GM18907 (cell line): Measurements from ENCODE around the gene PTGER4.

Experiments used
- ATAC-seq: cut with Tn5 transposase; IDR thresholded peaks from one replicate; pipeline ENCODE4 v1.9.1; 2021; ENCODE audit warnings: mild to moderate bottlenecking, moderate library complexity; ENCODE audit not compliant: unreplicated experiment

The PTGER4 gene

GRCh38 chr5:40669606-40670390 is 9.9 kb upstream of the PTGER4 start:
- ATAC-seq, result no peak

- ATAC-seq, result no peak
Measured at GRCh38 chr5:40672425-40672824, 7.3 kb upstream of the PTGER4 start.

- ATAC-seq, result no peak
Measured at GRCh38 chr5:40674661-40675235, 5.0 kb upstream of the PTGER4 start.

DNA sequence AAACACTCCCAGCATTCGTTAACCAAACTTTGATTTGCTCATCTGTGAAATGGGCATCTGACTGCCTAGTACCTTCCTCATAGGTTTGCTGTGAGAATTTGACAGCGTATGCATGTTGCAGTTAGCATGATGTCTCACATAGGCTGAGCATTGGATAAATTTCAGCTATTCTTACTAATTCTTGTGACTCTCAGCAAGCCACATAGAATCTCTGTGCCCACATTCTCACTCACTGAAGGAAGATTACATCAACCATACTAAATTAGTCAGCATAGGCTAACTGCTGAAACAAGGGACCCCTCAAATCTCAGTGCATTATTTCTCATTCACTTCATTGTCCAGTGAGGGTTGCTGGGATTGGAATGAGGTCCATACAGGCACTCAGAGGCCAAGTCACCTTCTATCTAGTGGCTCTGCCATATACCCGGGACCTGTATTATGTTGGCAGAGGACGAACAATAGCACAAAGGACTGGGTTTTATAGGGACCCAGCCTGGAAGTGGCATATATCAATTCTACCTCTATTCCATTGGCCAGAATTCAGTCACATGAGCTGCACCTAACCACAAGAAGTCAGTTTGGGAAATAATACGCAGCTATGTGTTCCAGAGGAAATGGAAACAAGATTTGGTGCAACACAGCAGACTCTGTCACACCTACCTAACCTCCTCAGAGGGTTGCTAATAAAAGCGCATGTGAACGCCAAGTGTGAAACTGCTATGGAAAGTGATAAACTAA is 4.2 kb upstream of the PTGER4 start:
- no peak for ATAC-seq

- no peak for ATAC-seq
Measured at GRCh38 chr5:40676613-40677343, 2.9 kb upstream of the PTGER4 start.

DNA sequence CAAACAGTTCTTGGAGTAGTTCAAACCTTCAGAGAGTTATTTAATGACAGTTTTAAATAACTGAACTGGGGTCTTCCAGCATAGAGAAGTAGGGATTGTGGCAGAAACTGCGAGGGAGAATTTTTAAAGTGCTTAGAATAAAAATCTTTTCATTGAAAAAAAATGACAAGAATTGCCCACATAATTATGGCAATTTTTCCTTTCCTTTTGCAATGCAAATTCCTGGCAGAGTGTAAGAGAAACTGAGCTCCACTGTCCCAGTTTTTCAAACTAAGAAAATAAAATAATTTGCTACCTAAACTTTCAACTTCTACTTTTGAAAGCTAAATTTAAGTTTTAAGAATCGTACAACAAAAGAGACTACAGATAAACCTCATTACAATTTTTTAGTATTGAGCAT is 2.3 kb upstream of the PTGER4 start:
- ATAC-seq, result no peak

GRCh38 chr5:40678026-40678425 is 1.7 kb upstream of the PTGER4 start:
- no peak for ATAC-seq

GRCh38 chr5:40678460-40679147 is 1.1 kb upstream of the PTGER4 start:
- no peak for ATAC-seq

DNA sequence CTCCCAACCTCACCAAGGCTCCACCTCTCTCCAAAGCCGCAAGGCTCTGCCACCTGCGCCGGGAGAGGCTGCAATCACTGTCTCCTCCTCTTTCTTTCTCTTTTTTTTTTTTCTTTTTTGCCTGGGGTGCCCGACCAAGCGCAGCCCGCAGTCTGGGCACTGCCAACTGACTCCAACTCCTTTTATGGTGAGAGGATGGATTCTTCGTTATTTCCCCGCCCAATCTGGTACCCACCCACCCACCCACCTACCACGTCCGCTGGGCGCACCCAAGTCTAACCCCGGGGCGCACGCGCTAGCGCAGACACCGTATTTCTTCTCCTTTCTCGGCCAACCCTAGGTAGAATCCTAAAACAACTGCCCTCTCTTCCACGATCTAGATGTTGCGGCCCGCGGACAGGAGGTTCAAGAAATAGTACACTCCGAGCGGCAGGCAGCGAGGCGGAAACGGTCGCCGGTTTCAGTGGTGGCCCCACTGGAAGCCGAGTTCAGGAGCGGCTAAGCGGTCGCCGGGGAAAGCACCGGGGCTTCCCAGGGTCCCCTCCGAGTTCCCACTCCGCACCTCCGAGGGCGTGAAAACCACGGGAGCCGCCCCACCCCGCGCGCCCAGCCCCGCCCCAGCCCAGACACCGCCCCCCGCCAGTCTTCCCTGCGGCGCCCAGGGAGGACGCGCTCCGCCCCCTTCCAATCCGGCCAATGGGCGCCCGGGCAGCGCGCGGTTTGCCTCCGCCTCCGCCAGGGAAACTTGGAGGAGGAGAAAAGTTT is 385 bp upstream of the PTGER4 start:
- ATAC-seq, result peak; percentile 69

DNA sequence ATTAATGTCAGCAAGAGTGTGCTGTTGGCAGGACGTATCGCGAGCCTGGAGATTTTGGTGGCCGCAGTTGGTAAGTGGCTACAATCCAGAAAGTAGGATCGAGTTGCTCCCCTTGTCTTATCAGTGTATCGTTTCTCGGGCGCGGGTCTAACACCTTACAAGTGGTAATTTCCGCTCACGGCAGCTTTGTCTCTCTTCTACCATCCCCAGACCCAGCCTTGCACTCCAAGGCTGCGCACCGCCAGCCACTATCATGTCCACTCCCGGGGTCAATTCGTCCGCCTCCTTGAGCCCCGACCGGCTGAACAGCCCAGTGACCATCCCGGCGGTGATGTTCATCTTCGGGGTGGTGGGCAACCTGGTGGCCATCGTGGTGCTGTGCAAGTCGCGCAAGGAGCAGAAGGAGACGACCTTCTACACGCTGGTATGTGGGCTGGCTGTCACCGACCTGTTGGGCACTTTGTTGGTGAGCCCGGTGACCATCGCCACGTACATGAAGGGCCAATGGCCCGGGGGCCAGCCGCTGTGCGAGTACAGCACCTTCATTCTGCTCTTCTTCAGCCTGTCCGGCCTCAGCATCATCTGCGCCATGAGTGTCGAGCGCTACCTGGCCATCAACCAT is 1.1 kb downstream of the PTGER4 start:
- ATAC-seq, result no peak

DNA sequence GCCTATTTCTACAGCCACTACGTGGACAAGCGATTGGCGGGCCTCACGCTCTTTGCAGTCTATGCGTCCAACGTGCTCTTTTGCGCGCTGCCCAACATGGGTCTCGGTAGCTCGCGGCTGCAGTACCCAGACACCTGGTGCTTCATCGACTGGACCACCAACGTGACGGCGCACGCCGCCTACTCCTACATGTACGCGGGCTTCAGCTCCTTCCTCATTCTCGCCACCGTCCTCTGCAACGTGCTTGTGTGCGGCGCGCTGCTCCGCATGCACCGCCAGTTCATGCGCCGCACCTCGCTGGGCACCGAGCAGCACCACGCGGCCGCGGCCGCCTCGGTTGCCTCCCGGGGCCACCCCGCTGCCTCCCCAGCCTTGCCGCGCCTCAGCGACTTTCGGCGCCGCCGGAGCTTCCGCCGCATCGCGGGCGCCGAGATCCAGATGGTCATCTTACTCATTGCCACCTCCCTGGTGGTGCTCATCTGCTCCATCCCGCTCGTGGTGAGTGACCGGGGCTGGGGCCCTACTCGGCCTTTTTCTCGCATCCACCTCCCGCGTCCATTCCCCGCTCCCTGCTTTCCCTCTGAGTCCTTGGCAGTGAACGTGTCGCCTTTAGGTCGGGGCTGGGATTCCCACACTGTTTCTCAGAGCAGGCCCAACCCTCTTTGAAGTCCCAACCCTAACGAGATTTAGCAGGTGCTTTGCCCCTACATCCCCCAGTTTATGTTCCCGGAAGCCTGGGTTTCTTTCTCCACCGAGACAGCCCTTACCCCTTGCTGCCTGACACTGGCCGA is 1.8 kb downstream of the PTGER4 start:
- ATAC-seq, result peak; percentile 25

- no peak for ATAC-seq
Measured at GRCh38 chr5:40682154-40683017, 2.7 kb downstream of the PTGER4 start.

DNA sequence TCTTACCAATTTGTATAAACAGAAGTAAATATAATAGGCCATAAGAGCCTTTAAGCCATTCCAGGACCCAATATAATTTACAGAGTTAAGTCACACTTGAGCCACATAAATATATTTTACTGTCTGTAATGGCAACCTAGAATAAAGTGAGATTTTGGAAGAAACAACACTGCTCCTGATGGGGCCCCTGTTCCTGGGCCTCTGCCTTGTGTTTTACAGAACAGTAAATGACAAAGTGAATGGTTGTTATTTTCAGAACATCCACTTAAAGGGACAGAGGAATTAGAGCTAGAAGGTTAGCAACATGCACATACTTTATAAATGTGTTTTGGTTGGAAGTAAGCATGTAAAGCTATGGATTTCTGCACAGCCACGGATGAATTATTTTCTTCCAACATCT is 3.6 kb downstream of the PTGER4 start:
- ATAC-seq, result no peak

DNA sequence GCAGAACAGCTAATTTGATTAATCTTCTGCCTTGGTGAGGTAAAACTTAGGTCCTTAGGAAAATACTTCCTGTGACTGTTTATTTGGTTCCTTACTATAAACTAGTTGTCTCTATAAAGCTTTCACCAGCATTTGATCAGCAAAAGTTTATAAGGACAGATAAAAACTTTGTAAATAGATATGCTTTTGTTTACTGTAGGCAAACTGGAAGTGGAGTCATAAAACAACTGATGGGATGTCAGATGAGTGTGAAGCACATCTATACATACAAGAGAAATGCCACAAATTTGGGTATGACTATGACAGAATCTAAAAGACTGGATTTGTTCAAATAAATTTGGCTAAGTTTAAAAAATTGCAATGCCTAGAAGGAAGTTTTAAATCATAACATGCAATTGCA is 5.5 kb downstream of the PTGER4 start:
- no peak for ATAC-seq

DNA sequence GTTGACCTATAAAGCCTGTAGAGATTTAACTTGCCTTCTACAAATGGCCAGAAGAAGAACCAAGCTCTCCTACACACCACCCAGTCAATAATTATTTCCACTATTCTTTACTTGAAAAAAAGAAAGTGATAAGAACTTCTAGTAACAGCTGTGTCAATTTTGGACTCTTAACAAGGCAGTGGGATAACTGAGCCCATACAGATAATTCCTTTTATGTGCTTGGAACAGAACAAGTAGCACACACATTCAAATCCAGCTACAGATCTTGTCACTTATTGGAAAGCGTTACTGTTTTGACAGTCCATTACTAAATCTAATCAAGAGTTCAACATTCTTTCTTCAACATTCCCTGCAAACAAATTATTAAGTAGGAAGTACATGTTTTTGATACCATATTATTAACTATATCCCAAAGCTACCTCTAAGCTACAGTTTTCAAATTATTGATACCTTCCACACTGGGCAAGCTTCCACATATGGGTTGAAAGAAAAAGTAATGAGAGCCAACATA is 6.3 kb downstream of the PTGER4 start:
- ATAC-seq, result no peak

DNA sequence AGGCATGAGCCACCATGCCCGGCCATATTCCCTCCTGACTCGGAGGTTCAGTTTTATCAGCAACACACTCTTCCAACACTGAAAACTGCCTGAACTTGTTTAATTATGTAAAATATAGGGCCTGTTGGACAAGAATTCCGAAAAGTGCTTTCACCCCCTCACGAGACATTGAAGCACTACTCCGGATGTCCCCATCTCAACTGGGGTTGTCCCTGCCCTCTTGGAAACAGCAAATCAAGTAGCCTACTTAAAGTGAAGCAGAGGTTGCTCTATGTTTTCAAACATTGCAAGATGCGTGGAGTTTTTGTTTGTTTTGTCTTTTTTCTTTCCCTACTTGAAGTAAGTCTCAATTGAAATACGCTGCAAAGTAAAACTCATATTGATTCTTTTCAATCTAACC is 7.6 kb downstream of the PTGER4 start:
- ATAC-seq, result no peak

DNA sequence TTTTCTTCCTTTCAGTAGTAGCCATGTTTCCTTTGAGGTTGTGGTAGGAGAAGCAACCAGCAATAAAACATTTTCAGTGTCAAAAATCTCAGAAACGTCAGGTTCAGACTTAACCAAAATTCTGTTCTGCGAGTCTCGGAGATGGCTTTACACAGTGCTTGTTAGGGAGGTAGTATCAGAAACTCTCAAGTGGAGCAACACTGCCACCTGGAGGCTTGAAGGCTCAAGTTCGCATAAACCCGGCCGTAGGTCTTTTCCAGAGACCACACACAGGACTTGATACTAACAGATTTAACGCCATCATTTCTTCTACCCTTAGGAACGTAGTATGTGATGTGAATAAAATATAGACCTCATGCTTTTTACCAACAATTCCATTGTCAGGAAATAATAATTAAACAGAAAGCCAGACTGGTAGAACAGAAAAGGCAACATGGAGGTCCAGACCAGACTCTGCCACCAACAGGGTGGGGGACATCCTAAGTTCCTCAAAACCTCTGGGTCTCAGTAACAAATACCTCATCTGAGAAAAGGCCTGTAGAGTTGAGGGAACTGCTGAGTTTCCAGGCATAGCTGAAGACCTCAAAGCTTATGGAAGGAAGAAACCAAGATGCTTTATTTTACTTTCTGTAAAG is 8.5 kb downstream of the PTGER4 start:
- ATAC-seq, result peak; percentile 89
